GM21717 (cell line): ENCODE results near the gene THY1.
"Not testable (repeated sequence)": the region's sequence is repeated elsewhere in the genome, so short reads cannot be mapped to it uniquely, and the experiment has no call there.

Experiments
- ATAC-seq: cut with Tn5 transposase; IDR thresholded peaks from one replicate; pipeline ENCODE4 v1.9.1; 2021; ENCODE audit warnings: mild to moderate bottlenecking, moderate library complexity; ENCODE audit not compliant: unreplicated experiment

THY1 gene

DNA sequence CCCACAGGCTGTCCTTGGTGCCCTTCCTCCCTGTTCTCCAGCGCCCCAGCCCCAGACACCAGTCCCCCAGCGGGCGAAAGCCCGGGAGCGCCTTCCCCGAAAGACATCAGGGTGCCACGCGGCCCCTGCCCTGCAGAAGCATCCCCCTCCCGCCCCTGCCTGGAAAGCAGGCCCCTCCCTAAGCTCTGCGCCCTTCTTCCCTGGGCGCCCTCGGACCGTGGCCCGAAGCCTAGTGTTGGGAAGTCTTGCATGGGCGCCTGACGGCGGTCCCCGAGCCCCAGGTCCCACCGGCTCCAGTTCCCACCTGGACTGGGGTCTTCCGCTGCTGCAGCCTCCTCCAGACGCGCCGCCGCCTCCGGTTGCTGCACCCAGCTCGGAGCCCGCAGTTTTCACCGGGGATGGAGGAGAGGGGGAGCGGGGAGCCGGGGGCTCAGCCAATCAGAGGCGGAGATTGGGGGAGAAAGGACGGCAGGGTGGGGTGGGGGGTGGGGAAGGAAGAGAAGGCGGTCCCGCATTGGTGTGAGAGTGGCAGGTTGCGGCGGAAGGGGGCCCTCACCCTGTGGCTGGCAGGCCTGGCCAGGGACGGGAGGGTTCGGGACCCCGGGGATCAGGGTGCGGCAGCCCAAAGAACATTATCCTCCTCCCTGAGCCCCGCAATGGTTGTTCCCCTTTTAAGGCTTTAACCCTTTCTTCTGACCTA is at the start of gene THY1:
Gene THY1, minus strand, starts transcription at position 364 of the 700 bp plus-strand sequence. CDS start 2,267 bp downstream, outside the sequence.
- ATAC-seq = no peak

- no peak for ATAC-seq
Observed at GRCh38 chr11:119472186-119472855, 49.3 kb upstream of the THY1 start.

DNA sequence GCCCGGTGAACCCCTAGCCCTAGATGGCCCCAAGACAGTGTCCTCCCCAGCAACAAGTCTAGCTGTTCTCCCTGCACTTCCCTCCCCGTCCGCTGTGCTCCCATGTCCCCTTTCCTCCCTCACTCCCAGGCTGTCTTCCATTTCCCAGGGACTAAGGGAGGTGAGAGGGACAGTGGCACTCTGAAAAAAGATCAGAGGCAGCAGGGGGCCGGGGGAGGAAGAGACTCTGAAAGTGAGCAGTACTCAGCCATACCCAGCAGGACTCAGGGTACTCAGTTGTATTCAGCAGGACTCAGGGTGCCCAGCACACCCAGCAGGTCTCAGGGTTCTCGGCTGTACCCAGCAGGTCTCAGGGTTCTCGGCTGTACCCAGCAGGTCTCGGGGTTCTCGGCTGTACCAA is 48.4 kb upstream of the THY1 start:
- no peak for ATAC-seq

GRCh38 chr11:119470317-119471291 is 47.6 kb upstream of the THY1 start:
- ATAC-seq = no peak

GRCh38 chr11:119469506-119469905 is 46.5 kb upstream of the THY1 start:
- no peak for ATAC-seq

GRCh38 chr11:119468511-119468910 is 45.5 kb upstream of the THY1 start:
- ATAC-seq = no peak

DNA sequence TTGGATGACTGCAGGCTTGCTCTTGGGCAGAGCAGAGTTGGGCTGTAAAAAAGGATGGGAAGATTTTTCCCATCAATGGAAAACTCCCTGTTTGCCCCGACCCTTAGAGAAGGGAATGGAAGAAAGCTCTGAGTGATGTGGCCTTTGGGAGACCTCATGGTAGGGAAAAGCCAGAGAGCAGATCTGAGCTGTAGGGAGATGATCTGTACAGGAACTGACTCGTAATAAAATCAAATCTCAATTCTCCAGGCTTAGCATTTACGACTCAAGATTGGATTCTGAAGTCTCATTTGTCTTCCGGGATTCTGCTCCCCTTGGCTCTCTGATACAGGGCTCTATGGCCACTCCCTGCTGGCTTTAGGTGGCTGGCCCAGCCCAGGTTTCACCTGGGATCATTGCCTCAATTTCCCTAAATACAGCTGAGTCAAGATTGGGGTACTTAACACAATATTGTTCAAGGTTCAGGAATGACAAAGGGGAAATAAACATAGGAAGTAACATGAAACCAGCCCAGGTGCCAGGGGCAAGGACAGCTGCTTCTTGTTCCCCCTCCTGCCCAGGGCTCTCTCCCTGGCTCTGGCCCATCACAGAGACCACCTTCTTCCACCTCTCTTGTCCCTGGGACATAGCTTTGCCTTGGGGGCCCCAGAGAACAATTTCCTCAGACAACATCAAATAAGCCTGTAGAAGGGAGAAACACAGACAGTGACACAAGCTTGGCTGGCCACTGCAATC is 38.4 kb upstream of the THY1 start:
- ATAC-seq = no peak

- no peak for ATAC-seq
Observed at GRCh38 chr11:119460582-119460981, 37.6 kb upstream of the THY1 start.

GRCh38 chr11:119460097-119460496 is 37.1 kb upstream of the THY1 start:
- ATAC-seq = no peak

DNA sequence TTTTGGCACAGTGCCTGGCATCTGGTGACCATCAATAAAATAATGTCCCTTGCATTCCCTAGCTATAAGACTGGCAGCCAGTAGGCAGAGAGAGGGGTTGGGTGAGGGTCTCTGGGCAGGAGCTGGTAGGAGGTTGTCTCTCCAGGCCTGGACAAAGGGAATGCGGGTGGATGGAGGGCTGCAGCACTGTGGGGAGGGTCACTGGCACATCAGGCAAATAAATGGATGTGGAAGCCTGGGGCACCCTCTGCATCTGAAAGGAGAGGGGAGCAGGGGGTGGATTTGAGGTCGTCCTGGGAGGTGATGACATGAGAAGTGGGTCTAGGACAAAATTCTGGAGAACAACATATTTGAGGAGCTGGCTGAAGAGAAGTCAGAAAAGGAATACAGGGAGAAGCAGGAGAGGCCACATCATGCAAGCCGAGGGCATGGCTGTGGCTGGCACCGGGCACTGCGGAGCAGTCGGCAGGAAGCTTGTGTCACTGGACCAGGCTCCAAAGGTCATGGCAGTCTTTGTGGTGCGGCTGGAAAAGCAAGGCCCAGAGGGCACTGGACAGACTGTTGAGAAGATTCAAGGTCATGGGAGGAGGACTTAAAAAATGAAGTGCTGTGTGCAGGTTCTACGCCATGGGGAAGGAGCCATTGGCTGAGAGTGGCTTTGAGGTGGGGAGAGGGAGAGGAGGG is 36.5 kb upstream of the THY1 start:
- no peak for ATAC-seq

- ATAC-seq = not testable (repeated sequence)
Observed at GRCh38 chr11:119455708-119456107, 32.7 kb upstream of the THY1 start.

DNA sequence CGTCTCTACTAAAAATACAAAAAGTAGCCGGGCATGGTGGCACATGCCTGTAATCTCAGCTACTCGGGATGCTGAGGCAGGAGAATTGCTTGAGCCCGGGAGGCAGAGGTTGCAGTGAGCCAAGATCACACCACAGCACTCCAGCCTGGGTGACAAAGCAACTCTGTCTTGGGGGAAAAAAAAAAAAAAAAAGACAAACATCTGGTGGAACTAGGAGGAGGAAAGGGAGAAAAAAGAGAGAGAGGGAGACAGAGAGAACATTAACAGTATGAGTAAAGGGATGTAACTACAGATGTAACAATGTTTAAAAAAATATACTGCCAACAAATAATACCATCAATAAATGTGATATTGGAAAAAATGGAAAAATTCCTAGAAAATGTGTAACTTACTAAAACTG is 32.3 kb upstream of the THY1 start:
- not testable (repeated sequence) for ATAC-seq

GRCh38 chr11:119453881-119454280 is 30.9 kb upstream of the THY1 start:
- ATAC-seq = no peak

- no peak for ATAC-seq
Observed at GRCh38 chr11:119450590-119451326, 27.8 kb upstream of the THY1 start.

DNA sequence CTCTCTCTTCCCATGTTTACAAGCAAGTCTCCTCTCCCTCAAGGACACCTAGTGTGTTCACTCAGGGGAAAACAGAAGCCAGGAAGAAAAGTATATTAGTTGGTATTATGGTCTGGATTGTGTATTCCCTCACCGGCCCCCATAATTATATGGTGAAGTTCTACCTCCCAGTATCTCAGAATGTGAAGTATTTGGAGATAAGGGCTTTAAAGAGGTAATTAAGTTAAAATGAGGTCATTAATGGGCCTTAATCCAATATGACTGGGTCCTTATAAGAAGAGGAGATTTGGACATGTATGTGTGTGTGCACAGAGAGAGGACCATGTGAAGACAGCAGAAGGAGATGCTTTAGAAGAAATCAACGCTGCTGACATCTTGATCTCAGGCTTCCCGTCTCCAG is 26.5 kb upstream of the THY1 start:
- no peak for ATAC-seq

DNA sequence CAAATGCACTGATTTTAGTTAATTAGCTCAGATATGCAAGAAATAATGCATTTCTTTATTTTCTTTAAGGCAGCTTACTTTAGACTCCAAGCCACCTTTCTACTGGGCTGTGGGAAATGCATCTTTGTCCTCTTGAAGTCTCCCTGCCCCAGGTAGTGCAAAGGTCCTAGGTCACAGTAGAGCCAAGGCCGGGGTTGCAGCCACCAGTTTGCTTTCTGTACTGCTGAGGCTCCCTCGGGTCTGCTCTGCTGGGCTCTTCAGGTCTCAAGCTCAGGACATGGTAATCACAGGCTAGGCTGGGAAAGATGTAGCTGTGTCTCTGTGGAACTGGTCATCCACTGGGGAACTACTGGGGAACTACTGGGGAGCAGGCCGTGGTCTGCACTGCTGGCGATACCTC is 25.4 kb upstream of the THY1 start:
- ATAC-seq = no peak

DNA sequence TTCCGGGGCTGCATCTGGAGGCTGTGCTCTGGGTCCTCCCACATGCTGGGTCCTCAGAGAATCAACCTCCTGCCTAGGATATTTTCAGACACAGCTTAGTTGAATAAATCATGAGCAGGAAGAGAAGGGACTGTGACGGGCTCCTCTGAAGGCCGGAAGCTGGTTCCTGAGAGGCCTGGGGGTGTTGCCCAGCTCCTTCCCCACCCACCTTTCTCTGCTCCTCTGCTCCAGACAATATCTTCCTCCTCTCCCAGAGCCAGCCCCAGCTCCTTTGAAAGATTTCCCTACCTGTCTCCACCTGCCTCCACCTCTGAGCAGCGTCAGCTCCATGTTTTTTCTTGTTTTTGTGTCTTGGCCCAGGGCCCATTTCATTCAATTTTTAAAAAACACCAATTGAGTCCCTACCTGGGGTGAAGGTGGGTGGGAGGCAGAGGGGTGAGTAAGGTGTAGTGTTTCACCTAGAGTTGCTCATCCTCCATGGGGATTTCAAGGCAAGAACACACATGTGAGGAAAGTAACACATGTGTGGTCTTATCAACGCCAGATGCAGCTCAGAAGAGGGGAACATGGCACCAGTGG is 24.8 kb upstream of the THY1 start:
- no peak for ATAC-seq

GRCh38 chr11:119446871-119447663 is 24.1 kb upstream of the THY1 start:
- no peak for ATAC-seq
